Measurements from ENCODE around the gene ELFN1.

DNA sequence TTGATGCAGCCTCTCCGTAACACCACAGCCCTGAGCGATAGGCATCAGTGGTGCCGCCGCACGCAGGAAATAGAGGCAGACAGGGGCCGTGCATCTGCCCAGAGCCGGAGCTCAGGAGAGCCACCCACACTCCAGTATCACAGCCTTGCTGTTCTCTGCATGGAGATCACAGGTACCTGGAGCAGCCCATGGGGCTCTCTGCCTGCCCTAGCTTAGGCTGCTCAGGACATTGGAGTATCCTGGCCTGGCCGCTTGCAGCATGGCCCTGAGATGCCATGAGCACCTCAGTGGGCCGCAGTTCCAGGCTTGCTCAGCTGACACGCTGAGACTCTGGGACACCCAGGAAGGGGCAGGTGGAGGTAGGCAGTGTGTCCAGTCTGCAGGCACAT, 47.0 kb downstream of the ELFN1 start:
- TF ChIP-seq, protein P1, sequence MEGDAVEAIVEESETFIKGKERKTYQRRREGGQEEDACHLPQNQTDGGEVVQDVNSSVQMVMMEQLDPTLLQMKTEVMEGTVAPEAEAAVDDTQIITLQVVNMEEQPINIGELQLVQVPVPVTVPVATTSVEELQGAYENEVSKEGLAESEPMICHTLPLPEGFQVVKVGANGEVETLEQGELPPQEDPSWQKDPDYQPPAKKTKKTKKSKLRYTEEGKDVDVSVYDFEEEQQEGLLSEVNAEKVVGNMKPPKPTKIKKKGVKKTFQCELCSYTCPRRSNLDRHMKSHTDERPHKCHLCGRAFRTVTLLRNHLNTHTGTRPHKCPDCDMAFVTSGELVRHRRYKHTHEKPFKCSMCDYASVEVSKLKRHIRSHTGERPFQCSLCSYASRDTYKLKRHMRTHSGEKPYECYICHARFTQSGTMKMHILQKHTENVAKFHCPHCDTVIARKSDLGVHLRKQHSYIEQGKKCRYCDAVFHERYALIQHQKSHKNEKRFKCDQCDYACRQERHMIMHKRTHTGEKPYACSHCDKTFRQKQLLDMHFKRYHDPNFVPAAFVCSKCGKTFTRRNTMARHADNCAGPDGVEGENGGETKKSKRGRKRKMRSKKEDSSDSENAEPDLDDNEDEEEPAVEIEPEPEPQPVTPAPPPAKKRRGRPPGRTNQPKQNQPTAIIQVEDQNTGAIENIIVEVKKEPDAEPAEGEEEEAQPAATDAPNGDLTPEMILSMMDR (IDR thresholded peaks at IDR 0.05), result no peak
- TF ChIP-seq POLR2A (IDR thresholded peaks at IDR 0.05), result no peak

Data from gastroesophageal sphincter (tissue), 3 donors.